HEK293 (cell line): ENCODE data around the gene PIK3C2B.

Source experiments
- CTCF ChIA-PET: fragments of 350-600 bp; formaldehyde crosslinking; extraction: SDS; loops from one replicate; lab custom pipeline; 2021; ENCODE audit warnings: antibody characterized with exemption; lab: Yijun Ruan, JAX
- POLR2A ChIA-PET: fragments of 300-600 bp; formaldehyde crosslinking; extraction: SDS; loops from one replicate; lab custom pipeline; 2020; ENCODE audit warnings: antibody characterized with exemption, inconsistent platforms; lab: Yijun Ruan, JAX
- H3K27ac ChIP-seq: fragments of 200-500 bp; sonication (Bioruptor generic); 2 replicates; pipeline ENCODE4 v1.5.1; 2014; ENCODE audit warnings: low read depth, low read length, control low read depth, inconsistent platforms; ENCODE audit errors: extremely low read depth
- H3K36me3 ChIP-seq, 2 experiments: fragments of 200-500 bp in 1 of 2; sonication (Bioruptor generic) in 1 of 2; 1 replicate in 1 of 2; 2 replicates in 1 of 2; pipeline ENCODE4 v1.5.1; 2014 to 2017; ENCODE audit warnings: inconsistent platforms in 2 of 2, low read length in 2 of 2; ENCODE audit not compliant: control insufficient read depth in 2 of 2, insufficient read depth in 1 of 2
- H3K4me1 ChIP-seq: fragments of 200-500 bp; sonication (Bioruptor generic); 2 replicates; pipeline ENCODE4 v1.5.1; 2014; ENCODE audit warnings: mild to moderate bottlenecking, low read length, inconsistent platforms; ENCODE audit not compliant: control insufficient read depth, insufficient read depth
- H3K4me3 ChIP-seq: 2 replicates; pipeline ENCODE4 v1.5.1; 2011; ENCODE audit warnings: low read depth, mild to moderate bottlenecking, control low read depth, low read length, moderate library complexity
- H3K9me3 ChIP-seq: fragments of 200-500 bp; sonication (Bioruptor generic); 2 replicates; pipeline ENCODE4 v1.5.1; 2014; ENCODE audit warnings: low read depth, low read length, inconsistent platforms; ENCODE audit not compliant: control insufficient read depth, insufficient read depth
- FEZF1 ChIP-seq: fragments of 450-650 bp; formaldehyde crosslinking; IDR thresholded peaks from 2 replicates; pipeline ENCODE4 v1.5.1; 2016; ENCODE audit warnings: missing biosample characterization, missing genetic modification characterization
- KLF7 ChIP-seq: fragments of 450-650 bp; formaldehyde crosslinking; IDR thresholded peaks from 2 replicates; pipeline ENCODE4 v1.5.1; 2016; ENCODE audit warnings: missing biosample characterization, missing genetic modification characterization, borderline replicate concordance
- MZF1 ChIP-seq: fragments of 450-650 bp; formaldehyde crosslinking; IDR thresholded peaks from 2 replicates; pipeline ENCODE4 v1.5.1; 2017; ENCODE audit warnings: missing biosample characterization, missing genetic modification characterization, borderline replicate concordance
- SCRT2 ChIP-seq: fragments of 450-650 bp; formaldehyde crosslinking; IDR thresholded peaks from 2 replicates; pipeline ENCODE4 v1.5.1; 2016; ENCODE audit warnings: missing biosample characterization, missing genetic modification characterization
- TRIM28 ChIP-seq: IDR thresholded peaks from 2 replicates; pipeline ENCODE4 v1.6.1; 2011; ENCODE audit warnings: low read length, control low read depth, borderline replicate concordance
- ZFHX2 ChIP-seq: fragments of 450-650 bp; formaldehyde crosslinking; conservative IDR thresholded peaks from 2 replicates; pipeline ENCODE4 v1.5.1; 2016; ENCODE audit warnings: missing biosample characterization, missing genetic modification characterization
- ZNF121 ChIP-seq: fragments of 450-650 bp; formaldehyde crosslinking; IDR thresholded peaks from 2 replicates; pipeline ENCODE4 v1.5.1; 2016; ENCODE audit warnings: missing biosample characterization, missing genetic modification characterization
- ZNF132 ChIP-seq: fragments of 450-650 bp; formaldehyde crosslinking; IDR thresholded peaks from 2 replicates; pipeline ENCODE4 v1.5.1; 2017; ENCODE audit warnings: missing biosample characterization, missing genetic modification characterization, borderline replicate concordance
- ZNF133 ChIP-seq: fragments of 450-650 bp; formaldehyde crosslinking; IDR thresholded peaks from 2 replicates; pipeline ENCODE4 v1.5.1; 2016; ENCODE audit warnings: missing biosample characterization, missing genetic modification characterization
- ZNF202 ChIP-seq: fragments of 450-650 bp; formaldehyde crosslinking; IDR thresholded peaks from 2 replicates; pipeline ENCODE4 v1.5.1; 2016; ENCODE audit warnings: missing biosample characterization, missing genetic modification characterization, borderline replicate concordance
- ZNF214 ChIP-seq: fragments of 450-650 bp; formaldehyde crosslinking; IDR thresholded peaks from 2 replicates; pipeline ENCODE4 v1.5.1; 2017; ENCODE audit warnings: missing biosample characterization, mild to moderate bottlenecking, missing genetic modification characterization, borderline replicate concordance
- ZNF248 ChIP-seq: fragments of 450-650 bp; formaldehyde crosslinking; IDR thresholded peaks from 2 replicates; pipeline ENCODE4 v1.5.1; 2017; ENCODE audit warnings: missing biosample characterization, missing genetic modification characterization
- ZNF302 ChIP-seq: fragments of 450-650 bp; formaldehyde crosslinking; IDR thresholded peaks from 2 replicates; pipeline ENCODE4 v1.5.1; 2016; ENCODE audit warnings: missing biosample characterization, missing genetic modification characterization, low read depth
- ZNF366 ChIP-seq: fragments of 450-650 bp; formaldehyde crosslinking; conservative IDR thresholded peaks from 2 replicates; pipeline ENCODE4 v1.5.1; 2016; ENCODE audit warnings: missing biosample characterization, missing genetic modification characterization
- ZNF391 ChIP-seq: fragments of 450-650 bp; formaldehyde crosslinking; IDR thresholded peaks from 2 replicates; pipeline ENCODE4 v1.5.1; 2016; ENCODE audit warnings: low read depth, missing biosample characterization, missing genetic modification characterization, borderline replicate concordance
- ZNF398 ChIP-seq: fragments of 450-650 bp; formaldehyde crosslinking; IDR thresholded peaks from 2 replicates; pipeline ENCODE4 v1.5.1; 2017; ENCODE audit warnings: missing biosample characterization, missing genetic modification characterization
- ZNF558 ChIP-seq: fragments of 450-650 bp; formaldehyde crosslinking; IDR thresholded peaks from 2 replicates; pipeline ENCODE4 v1.5.1; 2016; ENCODE audit warnings: missing biosample characterization, missing genetic modification characterization
- ZNF843 ChIP-seq: fragments of 450-650 bp; formaldehyde crosslinking; IDR thresholded peaks from 2 replicates; pipeline ENCODE4 v1.5.1; 2016; ENCODE audit warnings: missing biosample characterization, missing genetic modification characterization
- TF ChIP-seq, protein P1 (sequence below): fragments of 450-650 bp; formaldehyde crosslinking; conservative IDR thresholded peaks from 2 replicates; pipeline ENCODE4 v1.5.1; 2016; ENCODE audit warnings: low read depth, missing biosample characterization, missing genetic modification characterization
- TF ChIP-seq, protein P2 (sequence below): fragments of 450-650 bp; formaldehyde crosslinking; IDR thresholded peaks from 2 replicates; pipeline ENCODE4; 2016; ENCODE audit warnings: missing biosample characterization, missing genetic modification characterization
- TF ChIP-seq, protein P3 (sequence below): fragments of 450-650 bp; formaldehyde crosslinking; IDR thresholded peaks from 2 replicates; pipeline ENCODE4 v1.5.1; 2016; ENCODE audit warnings: missing biosample characterization, missing genetic modification characterization, low read depth
- TF ChIP-seq, protein P4 (sequence below): fragments of 450-650 bp; formaldehyde crosslinking; IDR thresholded peaks from 2 replicates; pipeline ENCODE4 v1.5.1; 2017; ENCODE audit warnings: missing biosample characterization, missing genetic modification characterization

The PIK3C2B gene

GRCh38 chr1:204472660-204473059 is 21.9 kb downstream of the PIK3C2B start:
- ChIA-PET CTCF (interaction anchor here (1.4 kb wide), 1 partner anchor 14 kb away, joined by 3 read pairs; no protein-coding TSS in a partner anchor), POLR2A (no interaction called here)
- TF ChIP-seq ZFHX2 (tag by site-specific recombination) (no peak), ZNF133 (tag by site-specific recombination) (no peak), ZNF391 (tag by site-specific recombination) (no peak), MZF1 (tag by site-specific recombination) (no peak), ZNF558 (no peak), ZNF202 (tag by site-specific recombination) (no peak)
- TF ChIP-seq, protein P1, sequence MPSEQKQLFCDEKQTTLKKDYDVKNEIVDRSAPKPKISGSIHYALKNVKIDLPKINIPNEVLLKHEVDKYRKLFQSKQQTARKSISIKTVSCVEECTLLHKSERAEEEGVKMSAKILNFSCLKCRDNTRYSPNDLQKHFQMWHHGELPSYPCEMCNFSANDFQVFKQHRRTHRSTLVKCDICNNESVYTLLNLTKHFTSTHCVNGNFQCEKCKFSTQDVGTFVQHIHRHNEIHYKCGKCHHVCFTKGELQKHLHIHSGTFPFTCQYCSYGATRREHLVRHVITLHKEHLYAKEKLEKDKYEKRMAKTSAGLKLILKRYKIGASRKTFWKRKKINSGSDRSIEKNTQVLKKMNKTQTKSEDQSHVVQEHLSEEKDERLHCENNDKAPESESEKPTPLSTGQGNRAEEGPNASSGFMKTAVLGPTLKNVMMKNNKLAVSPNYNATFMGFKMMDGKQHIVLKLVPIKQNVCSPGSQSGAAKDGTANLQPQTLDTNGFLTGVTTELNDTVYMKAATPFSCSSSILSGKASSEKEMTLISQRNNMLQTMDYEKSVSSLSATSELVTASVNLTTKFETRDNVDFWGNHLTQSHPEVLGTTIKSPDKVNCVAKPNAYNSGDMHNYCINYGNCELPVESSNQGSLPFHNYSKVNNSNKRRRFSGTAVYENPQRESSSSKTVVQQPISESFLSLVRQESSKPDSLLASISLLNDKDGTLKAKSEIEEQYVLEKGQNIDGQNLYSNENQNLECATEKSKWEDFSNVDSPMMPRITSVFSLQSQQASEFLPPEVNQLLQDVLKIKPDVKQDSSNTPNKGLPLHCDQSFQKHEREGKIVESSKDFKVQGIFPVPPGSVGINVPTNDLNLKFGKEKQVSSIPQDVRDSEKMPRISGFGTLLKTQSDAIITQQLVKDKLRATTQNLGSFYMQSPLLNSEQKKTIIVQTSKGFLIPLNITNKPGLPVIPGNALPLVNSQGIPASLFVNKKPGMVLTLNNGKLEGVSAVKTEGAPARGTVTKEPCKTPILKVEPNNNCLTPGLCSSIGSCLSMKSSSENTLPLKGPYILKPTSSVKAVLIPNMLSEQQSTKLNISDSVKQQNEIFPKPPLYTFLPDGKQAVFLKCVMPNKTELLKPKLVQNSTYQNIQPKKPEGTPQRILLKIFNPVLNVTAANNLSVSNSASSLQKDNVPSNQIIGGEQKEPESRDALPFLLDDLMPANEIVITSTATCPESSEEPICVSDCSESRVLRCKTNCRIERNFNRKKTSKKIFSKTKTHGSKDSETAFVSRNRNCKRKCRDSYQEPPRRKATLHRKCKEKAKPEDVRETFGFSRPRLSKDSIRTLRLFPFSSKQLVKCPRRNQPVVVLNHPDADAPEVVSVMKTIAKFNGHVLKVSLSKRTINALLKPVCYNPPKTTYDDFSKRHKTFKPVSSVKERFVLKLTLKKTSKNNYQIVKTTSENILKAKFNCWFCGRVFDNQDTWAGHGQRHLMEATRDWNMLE (tag by site-specific recombination): no peak
- TF ChIP-seq, protein P2, sequence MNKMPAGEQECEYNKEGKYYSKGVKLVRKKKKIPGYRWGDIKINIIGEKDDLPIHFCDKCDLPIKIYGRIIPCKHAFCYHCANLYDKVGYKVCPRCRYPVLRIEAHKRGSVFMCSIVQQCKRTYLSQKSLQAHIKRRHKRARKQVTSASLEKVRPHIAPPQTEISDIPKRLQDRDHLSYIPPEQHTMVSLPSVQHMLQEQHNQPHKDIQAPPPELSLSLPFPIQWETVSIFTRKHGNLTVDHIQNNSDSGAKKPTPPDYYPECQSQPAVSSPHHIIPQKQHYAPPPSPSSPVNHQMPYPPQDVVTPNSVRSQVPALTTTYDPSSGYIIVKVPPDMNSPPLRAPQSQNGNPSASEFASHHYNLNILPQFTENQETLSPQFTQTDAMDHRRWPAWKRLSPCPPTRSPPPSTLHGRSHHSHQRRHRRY: no peak
- TF ChIP-seq, protein P3, sequence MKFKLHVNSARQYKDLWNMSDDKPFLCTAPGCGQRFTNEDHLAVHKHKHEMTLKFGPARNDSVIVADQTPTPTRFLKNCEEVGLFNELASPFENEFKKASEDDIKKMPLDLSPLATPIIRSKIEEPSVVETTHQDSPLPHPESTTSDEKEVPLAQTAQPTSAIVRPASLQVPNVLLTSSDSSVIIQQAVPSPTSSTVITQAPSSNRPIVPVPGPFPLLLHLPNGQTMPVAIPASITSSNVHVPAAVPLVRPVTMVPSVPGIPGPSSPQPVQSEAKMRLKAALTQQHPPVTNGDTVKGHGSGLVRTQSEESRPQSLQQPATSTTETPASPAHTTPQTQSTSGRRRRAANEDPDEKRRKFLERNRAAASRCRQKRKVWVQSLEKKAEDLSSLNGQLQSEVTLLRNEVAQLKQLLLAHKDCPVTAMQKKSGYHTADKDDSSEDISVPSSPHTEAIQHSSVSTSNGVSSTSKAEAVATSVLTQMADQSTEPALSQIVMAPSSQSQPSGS (tag by site-specific recombination): no peak
- H3K9me3 ChIP-seq: no peaks in the 10 kb centered on the region
- H3K4me1 ChIP-seq: no peaks in the 10 kb centered on the region; the same call in 1 of the 2 replicates
- H3K27ac ChIP-seq: no peak overlapping the region
- no peak overlapping the region for H3K4me3 ChIP-seq
- no peaks in the 10 kb centered on the region for H3K36me3 ChIP-seq

- Histone ChIP-seq H3K4me1 (no peaks in the 10 kb centered on the region; the same call in 1 of the 2 replicates), H3K36me3 (no peaks in the 10 kb centered on the region)
- TF ChIP-seq ZNF121 (no peak), ZNF302 (tag by site-specific recombination) (no peak), SCRT2 (tag by site-specific recombination) (peak; percentile 28; the same call in 1 of the 2 replicates)
- TF ChIP-seq, all 188 proteins: peak for 1
- H3K9me3 ChIP-seq: no peaks in the 10 kb centered on the region
- H3K4me3 ChIP-seq: no peak overlapping the region
- ChIA-PET POLR2A (no interaction called here), CTCF (interaction anchor here (0.6 kb wide), 2 partner anchors 25 to 26 kb away, joined by 3 to 5 read pairs; no protein-coding TSS in a partner anchor)
- H3K27ac ChIP-seq: no peak overlapping the region
Measured at GRCh38 chr1:204471687-204472086, 22.9 kb downstream of the PIK3C2B start.

DNA sequence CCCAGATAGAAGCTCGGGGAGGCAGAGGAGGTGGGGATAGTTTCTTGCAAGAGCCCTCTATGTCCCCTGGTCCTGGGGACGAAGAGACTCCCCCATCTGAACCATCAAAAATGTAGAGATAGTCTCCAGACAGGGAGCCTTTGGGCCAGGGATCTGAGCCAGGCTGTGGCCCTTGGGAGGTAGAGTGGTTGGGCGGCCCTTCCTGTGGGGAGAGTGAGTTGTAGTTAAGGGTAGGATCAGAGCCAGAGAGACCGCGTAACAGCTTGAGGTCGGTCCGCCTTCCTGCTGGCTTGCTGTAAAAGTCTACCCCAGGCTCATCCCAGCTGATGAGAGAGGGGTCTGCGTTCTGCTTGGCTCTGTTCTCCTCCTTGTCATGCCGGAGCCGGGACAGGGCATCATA is 25.3 kb downstream of the PIK3C2B start:
- Histone ChIP-seq H3K9me3 (no peaks in the 10 kb centered on the region), H3K36me3 (no peaks in the 10 kb centered on the region), H3K4me1 (no peaks in the 10 kb centered on the region), H3K4me3 (no peak overlapping the region), H3K27ac (no peak overlapping the region)
- POLR2A ChIA-PET: no interaction called here
- CTCF ChIA-PET: no interaction called here
- no peak for TF ChIP-seq ZNF398 (tag by site-specific recombination)
- TF ChIP-seq, protein P4, sequence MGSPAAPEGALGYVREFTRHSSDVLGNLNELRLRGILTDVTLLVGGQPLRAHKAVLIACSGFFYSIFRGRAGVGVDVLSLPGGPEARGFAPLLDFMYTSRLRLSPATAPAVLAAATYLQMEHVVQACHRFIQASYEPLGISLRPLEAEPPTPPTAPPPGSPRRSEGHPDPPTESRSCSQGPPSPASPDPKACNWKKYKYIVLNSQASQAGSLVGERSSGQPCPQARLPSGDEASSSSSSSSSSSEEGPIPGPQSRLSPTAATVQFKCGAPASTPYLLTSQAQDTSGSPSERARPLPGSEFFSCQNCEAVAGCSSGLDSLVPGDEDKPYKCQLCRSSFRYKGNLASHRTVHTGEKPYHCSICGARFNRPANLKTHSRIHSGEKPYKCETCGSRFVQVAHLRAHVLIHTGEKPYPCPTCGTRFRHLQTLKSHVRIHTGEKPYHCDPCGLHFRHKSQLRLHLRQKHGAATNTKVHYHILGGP (tag by site-specific recombination): no peak
- no peak for TF ChIP-seq ZNF214 (tag by site-specific recombination)
- TF ChIP-seq FEZF1 (tag by site-specific recombination): no peak
- no peak for TF ChIP-seq ZNF248 (tag by site-specific recombination)
- TF ChIP-seq TRIM28: no peak
- no peak for TF ChIP-seq ZNF843 (tag by site-specific recombination)
- no peak for TF ChIP-seq KLF7
- no peak for TF ChIP-seq ZNF366 (tag by site-specific recombination)
- no peak for TF ChIP-seq ZNF132 (tag by site-specific recombination)
